A549 (cell line): ENCODE measurements around the gene KLF6. TPM values are rescaled to one million over a fixed set of nuclear protein-coding genes. Genes with fewer than 3 reads are reported as not detected.

Experiments used
- BCL3 ChIP-seq: fragments of >200 bp; sonication (Bioruptor Twin); formaldehyde crosslinking; IDR thresholded peaks from 3 replicates; pipeline ENCODE4 v1.6.1; 2016
- CEBPB ChIP-seq, 2 experiments: fragments of >200 bp in 1 of 2; sonication (Bioruptor Twin) in 1 of 2; formaldehyde crosslinking in 1 of 2; IDR thresholded peaks; 2 replicates each; pipeline ENCODE4 v1.6.1; 2012 to 2016
- CTCF ChIP-seq: fragments of >200 bp; sonication (Bioruptor Twin); formaldehyde crosslinking; IDR thresholded peaks from 3 replicates; pipeline ENCODE4 v1.5.1; 2016
- E2F6 ChIP-seq: IDR thresholded peaks from 2 replicates; pipeline ENCODE4 v1.6.1; 2012; ENCODE audit warnings: low read depth, borderline replicate concordance
- EHF ChIP-seq: fragments of 250-450 bp; sonication (Bioruptor Pico); IDR thresholded peaks from 2 replicates; pipeline ENCODE4 v1.5.0; 2020; ENCODE audit warnings: mild to moderate bottlenecking
- EHMT2 ChIP-seq: fragments of 200-600 bp; sonication (generic); IDR thresholded peaks from 2 replicates; pipeline ENCODE4 v1.6.1; 2016; ENCODE audit warnings: antibody characterized with exemption, low read depth, mild to moderate bottlenecking, moderate library complexity
- HEYL ChIP-seq: fragments of 250-450 bp; sonication (Bioruptor Pico); IDR thresholded peaks from 2 replicates; pipeline ENCODE4 v1.8.0; 2021; ENCODE audit warnings: mild to moderate bottlenecking, moderate library complexity
- HMGXB4 ChIP-seq: fragments of 250-450 bp; sonication (Bioruptor Pico); IDR thresholded peaks from 2 replicates; pipeline ENCODE4 v1.5.0; 2021; ENCODE audit warnings: mild to moderate bottlenecking, moderate library complexity, borderline replicate concordance
- HOXB5 ChIP-seq: fragments of 250-450 bp; sonication (Bioruptor Pico); IDR thresholded peaks from 2 replicates; pipeline ENCODE4 v1.5.0; 2020; ENCODE audit warnings: mild to moderate bottlenecking, moderate library complexity
- JUN ChIP-seq, 2 experiments: fragments of >200 bp; sonication (Bioruptor Twin); formaldehyde crosslinking; IDR thresholded peaks; 2 replicates in 1 of 2; 3 replicates in 1 of 2; pipeline ENCODE4 v1.6.1; 2016 to 2017
- JUNB ChIP-seq: fragments of >200 bp; sonication (Bioruptor Twin); formaldehyde crosslinking; IDR thresholded peaks from 2 replicates; pipeline ENCODE4 v1.6.1; 2016
- MAFK ChIP-seq: fragments of 450-650 bp; IDR thresholded peaks from 2 replicates; pipeline ENCODE4 v1.6.1; 2014; ENCODE audit not compliant: partially characterized antibody
- MAX ChIP-seq: IDR thresholded peaks from 2 replicates; pipeline ENCODE4 v1.6.1; 2012
- NPAS2 ChIP-seq: fragments of 250-450 bp; sonication (Bioruptor Pico); IDR thresholded peaks from 2 replicates; pipeline ENCODE4 v1.8.0; 2022; ENCODE audit warnings: mild to moderate bottlenecking, moderate library complexity, borderline replicate concordance
- PBX3 ChIP-seq: IDR thresholded peaks from 2 replicates; pipeline ENCODE4 v1.6.1; 2012
- POLR2A ChIP-seq: IDR thresholded peaks from 2 replicates; pipeline ENCODE4 v1.6.1; 2012; ENCODE audit warnings: mild to moderate bottlenecking, low read length
- REST ChIP-seq: fragments of 200-600 bp; sonication (generic); IDR thresholded peaks from 2 replicates; pipeline ENCODE4 v1.6.1; 2016; ENCODE audit warnings: antibody characterized with exemption, mild to moderate bottlenecking, moderate library complexity
- RNF2 ChIP-seq: fragments of 200-600 bp; sonication (generic); IDR thresholded peaks from 2 replicates; pipeline ENCODE4 v1.6.1; 2016; ENCODE audit warnings: low read depth, mild to moderate bottlenecking, antibody characterized with exemption, moderate library complexity, borderline replicate concordance
- SREBF2 ChIP-seq: fragments of 450-650 bp; IDR thresholded peaks from 2 replicates; pipeline ENCODE4 v1.6.1; 2014; ENCODE audit warnings: mild to moderate bottlenecking, moderate library complexity
- TFCP2L1 ChIP-seq: fragments of 250-450 bp; sonication (Bioruptor Pico); IDR thresholded peaks from 2 replicates; pipeline ENCODE4 v1.5.0; 2021; ENCODE audit warnings: mild to moderate bottlenecking
- ZFP36 ChIP-seq: fragments of 450-650 bp; IDR thresholded peaks from 2 replicates; pipeline ENCODE4 v1.6.1; 2014; ENCODE audit warnings: borderline replicate concordance; ENCODE audit not compliant: partially characterized antibody
- ZSCAN20 ChIP-seq: fragments of 250-450 bp; sonication (Bioruptor Pico); IDR thresholded peaks from 2 replicates; pipeline ENCODE4 v1.8.0; 2022; ENCODE audit warnings: mild to moderate bottlenecking, moderate library complexity
- polyA plus RNA-seq, 4 experiments: library from polyadenylated mRNA; depleted of rRNA in 3 of 4; stranded (reverse); fragments of >200 nt; fragmentation: RNase III in 1 of 4; extraction: RNeasy Plus Mini Kit Qiagen cat#74134 plus additional on column Dnase treatment in 1 of 4; gene quantifications; 2 replicates in 3 of 4; 3 replicates in 1 of 4; pipeline ENCODE4 v1.2.3, GENCODE V29; 2011 to 2017

KLF6 gene
- polyA plus RNA-seq, 2 of the 4 experiments (the other 2 are of a cell fraction), result 31.9 to 86.8 TPM

- TF ChIP-seq MAX, result 0 out of 2 replicates have a peak, but pooled peaks have one; percentile 26
- TF ChIP-seq EHMT2, result no peak
- TF ChIP-seq ZFP36, result no peak
- TF ChIP-seq JUN (IDR thresholded peaks at IDR 0.05), result peak; percentile 81 to 85; a peak in 4 of 5 replicates
- no peak for TF ChIP-seq REST
- no peak for TF ChIP-seq HEYL (CRISPR knock-in tag)
- no peak for TF ChIP-seq TFCP2L1
- peak; percentile 88 for TF ChIP-seq CEBPB (IDR thresholded peaks at IDR 0.05)
- no peak for TF ChIP-seq RNF2
- peak; percentile 80 for TF ChIP-seq MAFK
- TF ChIP-seq ZSCAN20 (CRISPR knock-in tag), result no peak
- peak; percentile 59; the same call in 1 of the 3 replicates for TF ChIP-seq BCL3
- no peak for TF ChIP-seq EHF (CRISPR knock-in tag)
- no peak for TF ChIP-seq CTCF
- TF ChIP-seq PBX3, result 0 out of 2 replicates have a peak, but pooled peaks have one; percentile 11
- no peak for TF ChIP-seq POLR2A
- TF ChIP-seq HOXB5 (CRISPR knock-in tag), result no peak
- TF ChIP-seq HMGXB4 (CRISPR knock-in tag), result no peak
- TF ChIP-seq JUNB, result peak; percentile 88
- TF ChIP-seq NPAS2 (CRISPR knock-in tag), result no peak
- TF ChIP-seq E2F6, result no peak
- no peak for TF ChIP-seq SREBF2
These were observed 44.7 kb downstream of the KLF6 start (continued) for GRCh38 chr10:3740157-3740871.
